Gastroesophageal sphincter (tissue), 3 donors: ENCODE results near the gene ZMIZ1.

Experiments
- POLR2A ChIP-seq, 2 donors: fragments of 450-650 bp; IDR thresholded peaks; one replicate each; pipeline ENCODE4 v1.6.1; 2017; ENCODE audit warnings: antibody characterized with exemption in 2 of 2, mild to moderate bottlenecking in 2 of 2, moderate library complexity in 1 of 2
- POLR2AphosphoS5 ChIP-seq: sonication (generic); formaldehyde crosslinking; IDR thresholded peaks from one replicate; pipeline ENCODE4 v1.6.1; 2017; ENCODE audit warnings: antibody characterized with exemption
- TF ChIP-seq, protein P1 (sequence below), 4 experiments: fragments of 200-600 bp in 2 of 4; fragments of 450-650 bp in 2 of 4; sonication (generic) in 1 of 4; IDR thresholded peaks; one replicate each; pipeline ENCODE4 v1.5.1; 2017 to 2019; ENCODE audit warnings: antibody characterized with exemption in 4 of 4, mild to moderate bottlenecking in 2 of 4, moderate library complexity in 2 of 4

DNA sequence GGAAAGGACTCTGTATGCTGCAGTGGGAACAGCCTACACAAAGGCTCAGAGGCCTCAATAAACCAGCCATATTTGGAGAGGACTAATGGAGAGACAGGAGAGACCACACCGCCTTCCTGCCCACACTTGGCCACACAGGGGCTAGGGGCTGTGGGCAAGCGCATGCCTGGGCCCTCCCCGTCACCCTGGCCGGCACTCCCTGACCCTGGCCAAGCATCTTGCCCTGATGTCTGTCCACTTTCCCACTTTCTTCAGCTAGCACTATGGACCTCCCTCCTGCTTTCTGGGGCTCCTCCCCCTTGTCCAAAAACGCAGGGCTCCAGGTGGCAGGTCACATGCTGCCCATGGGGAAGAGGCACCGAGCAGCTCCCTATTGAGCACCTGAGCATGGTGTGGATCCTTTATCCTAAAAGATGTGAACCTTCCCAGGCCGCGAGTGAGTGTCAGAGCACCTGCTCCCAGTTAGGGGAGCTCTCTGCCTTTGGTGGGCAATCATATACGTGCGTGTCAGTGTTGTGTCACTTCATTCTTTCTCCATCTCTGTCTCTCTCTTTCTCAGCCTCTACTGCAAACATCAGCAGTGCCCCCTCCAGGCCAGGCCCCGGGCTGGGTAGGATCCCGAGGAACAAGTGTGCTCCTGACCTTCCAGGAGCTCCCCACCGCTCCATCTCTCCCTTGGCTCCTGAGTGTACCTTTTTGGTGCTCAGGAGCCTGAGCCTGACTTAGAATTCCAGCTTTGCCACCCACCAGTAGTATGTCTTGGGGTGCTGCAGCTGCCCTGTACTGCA, 74.0 kb downstream of the ZMIZ1 start:
- TF ChIP-seq POLR2A (IDR thresholded peaks at IDR 0.05) (no peak), POLR2AphosphoS5 (no peak)
- TF ChIP-seq, protein P1, sequence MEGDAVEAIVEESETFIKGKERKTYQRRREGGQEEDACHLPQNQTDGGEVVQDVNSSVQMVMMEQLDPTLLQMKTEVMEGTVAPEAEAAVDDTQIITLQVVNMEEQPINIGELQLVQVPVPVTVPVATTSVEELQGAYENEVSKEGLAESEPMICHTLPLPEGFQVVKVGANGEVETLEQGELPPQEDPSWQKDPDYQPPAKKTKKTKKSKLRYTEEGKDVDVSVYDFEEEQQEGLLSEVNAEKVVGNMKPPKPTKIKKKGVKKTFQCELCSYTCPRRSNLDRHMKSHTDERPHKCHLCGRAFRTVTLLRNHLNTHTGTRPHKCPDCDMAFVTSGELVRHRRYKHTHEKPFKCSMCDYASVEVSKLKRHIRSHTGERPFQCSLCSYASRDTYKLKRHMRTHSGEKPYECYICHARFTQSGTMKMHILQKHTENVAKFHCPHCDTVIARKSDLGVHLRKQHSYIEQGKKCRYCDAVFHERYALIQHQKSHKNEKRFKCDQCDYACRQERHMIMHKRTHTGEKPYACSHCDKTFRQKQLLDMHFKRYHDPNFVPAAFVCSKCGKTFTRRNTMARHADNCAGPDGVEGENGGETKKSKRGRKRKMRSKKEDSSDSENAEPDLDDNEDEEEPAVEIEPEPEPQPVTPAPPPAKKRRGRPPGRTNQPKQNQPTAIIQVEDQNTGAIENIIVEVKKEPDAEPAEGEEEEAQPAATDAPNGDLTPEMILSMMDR (IDR thresholded peaks at IDR 0.05): no peak
